DOHH2 (cell line): ENCODE data around the gene PLAAT3.
"Not testable (repeated sequence)": the region's sequence is repeated elsewhere in the genome, so short reads cannot be mapped to it uniquely, and the experiment has no call there.

Experiments used
- EZH2phosphoT487 ChIP-seq: fragments of 200-600 bp; sonication (generic); IDR thresholded peaks from 2 replicates; pipeline ENCODE4 v1.6.1; 2017; ENCODE audit warnings: borderline replicate concordance, mild to moderate bottlenecking, antibody characterized with exemption, low read length, moderate library complexity, mixed read lengths
- TF ChIP-seq, protein P1 (sequence below): fragments of 200-600 bp; sonication (generic); IDR thresholded peaks from one replicate; pipeline ENCODE4 v1.5.1; 2014; ENCODE audit warnings: antibody characterized with exemption, mild to moderate bottlenecking, low read depth, low read length; ENCODE audit not compliant: poor library complexity, severe bottlenecking

DNA sequence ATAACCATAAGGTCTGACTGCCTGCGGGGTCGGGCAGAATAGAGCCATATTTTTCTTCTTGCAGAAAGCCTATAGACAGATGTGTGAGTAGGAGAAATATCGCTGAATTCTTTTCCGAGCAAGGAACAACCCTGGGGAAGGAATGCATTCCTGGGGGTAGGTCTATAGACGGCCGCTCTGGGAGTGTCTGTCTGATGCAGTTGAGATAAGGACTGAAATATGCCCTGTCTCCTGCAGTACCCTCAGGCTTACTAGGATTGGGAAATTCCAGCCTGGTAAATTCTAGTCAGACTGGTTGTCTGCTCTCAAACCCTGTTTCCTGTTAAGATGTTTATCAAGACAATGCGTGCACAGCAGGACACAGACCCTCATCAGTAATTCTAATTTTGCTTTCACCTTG is 33.0 kb downstream of the PLAAT3 start:
- TF ChIP-seq, protein P1, sequence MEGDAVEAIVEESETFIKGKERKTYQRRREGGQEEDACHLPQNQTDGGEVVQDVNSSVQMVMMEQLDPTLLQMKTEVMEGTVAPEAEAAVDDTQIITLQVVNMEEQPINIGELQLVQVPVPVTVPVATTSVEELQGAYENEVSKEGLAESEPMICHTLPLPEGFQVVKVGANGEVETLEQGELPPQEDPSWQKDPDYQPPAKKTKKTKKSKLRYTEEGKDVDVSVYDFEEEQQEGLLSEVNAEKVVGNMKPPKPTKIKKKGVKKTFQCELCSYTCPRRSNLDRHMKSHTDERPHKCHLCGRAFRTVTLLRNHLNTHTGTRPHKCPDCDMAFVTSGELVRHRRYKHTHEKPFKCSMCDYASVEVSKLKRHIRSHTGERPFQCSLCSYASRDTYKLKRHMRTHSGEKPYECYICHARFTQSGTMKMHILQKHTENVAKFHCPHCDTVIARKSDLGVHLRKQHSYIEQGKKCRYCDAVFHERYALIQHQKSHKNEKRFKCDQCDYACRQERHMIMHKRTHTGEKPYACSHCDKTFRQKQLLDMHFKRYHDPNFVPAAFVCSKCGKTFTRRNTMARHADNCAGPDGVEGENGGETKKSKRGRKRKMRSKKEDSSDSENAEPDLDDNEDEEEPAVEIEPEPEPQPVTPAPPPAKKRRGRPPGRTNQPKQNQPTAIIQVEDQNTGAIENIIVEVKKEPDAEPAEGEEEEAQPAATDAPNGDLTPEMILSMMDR: not testable (repeated sequence)
- not testable (repeated sequence) for TF ChIP-seq EZH2phosphoT487
